NCI-H345 (cell line): Measurements from ENCODE around the gene EPB41L1.

Experiments used
- DNase-seq: peaks from one replicate; lab custom pipeline; 2025; lab: John Stamatoyannopoulos, UW

Gene EPB41L1

GRCh38 chr20:36281785-36282380 is 127.3 kb downstream of the EPB41L1 start:
- DNase-seq, result no peak
